DOHH2 (cell line): ENCODE results near the gene ZNF787.

Experiments
- H3F3A ChIP-seq: fragments of 200-600 bp; sonication (generic), shearing (Covaris generic); 2 replicates; pipeline ENCODE4 v1.6.0; 2016; ENCODE audit warnings: antibody characterized with exemption, mild to moderate bottlenecking; ENCODE audit not compliant: control insufficient read depth, insufficient read depth
- H3K27ac ChIP-seq: fragments of 200-600 bp; sonication (generic); 2 replicates; pipeline ENCODE4 v1.5.1; 2014; ENCODE audit warnings: low read depth, mild to moderate bottlenecking, low read length, moderate library complexity
- H3K27me3 ChIP-seq: fragments of 200-600 bp; sonication (generic); 2 replicates; pipeline ENCODE4 v1.6.1; 2014; ENCODE audit warnings: mild to moderate bottlenecking, low read length, mixed read lengths; ENCODE audit not compliant: control insufficient read depth
- H3K36me3 ChIP-seq: fragments of 200-600 bp; sonication (generic); 2 replicates; pipeline ENCODE4 v1.6.1; 2014; ENCODE audit warnings: mild to moderate bottlenecking, low read length, moderate library complexity, mixed read lengths; ENCODE audit not compliant: control insufficient read depth
- H3K4me1 ChIP-seq: fragments of 200-600 bp; sonication (generic); 2 replicates; pipeline ENCODE4 v1.6.1; 2014; ENCODE audit warnings: mild to moderate bottlenecking, low read length, mixed read lengths; ENCODE audit not compliant: control insufficient read depth
- H3K4me2 ChIP-seq: fragments of 200-600 bp; sonication (generic); 2 replicates; pipeline ENCODE4 v1.6.0; 2014; ENCODE audit warnings: mild to moderate bottlenecking, low read length, moderate library complexity
- H3K4me3 ChIP-seq: fragments of 200-600 bp; sonication (generic); 2 replicates; pipeline ENCODE4 v1.5.1; 2014; ENCODE audit warnings: mild to moderate bottlenecking, low read length, mixed read lengths
- H3K79me2 ChIP-seq: fragments of 200-600 bp; sonication (generic); 2 replicates; pipeline ENCODE4 v1.6.1; 2014; ENCODE audit warnings: mild to moderate bottlenecking, low read length, mixed read lengths; ENCODE audit not compliant: control insufficient read depth
- H3K9me2 ChIP-seq: fragments of 200-600 bp; sonication (generic); replicated peaks from 2 replicates; pipeline ENCODE4 v1.6.1; 2014; ENCODE audit warnings: mild to moderate bottlenecking, low read length, mixed read lengths; ENCODE audit not compliant: control insufficient read depth
- H3K9me3 ChIP-seq: fragments of 200-600 bp; sonication (generic); 2 replicates; pipeline ENCODE4 v1.6.1; 2014; ENCODE audit warnings: antibody characterized with exemption, low read length, mixed read lengths; ENCODE audit not compliant: control insufficient read depth, insufficient read depth
- H4K20me1 ChIP-seq: fragments of 200-600 bp; sonication (generic); 2 replicates; pipeline ENCODE4 v1.6.0; 2014; ENCODE audit warnings: low read depth, mild to moderate bottlenecking, antibody characterized with exemption, low read length, moderate library complexity; ENCODE audit not compliant: control insufficient read depth, insufficient read depth
- EZH2phosphoT487 ChIP-seq: fragments of 200-600 bp; sonication (generic); IDR thresholded peaks from 2 replicates; pipeline ENCODE4 v1.6.1; 2017; ENCODE audit warnings: borderline replicate concordance, mild to moderate bottlenecking, antibody characterized with exemption, low read length, moderate library complexity, mixed read lengths
- TF ChIP-seq, protein P1 (sequence below): fragments of 200-600 bp; sonication (generic); IDR thresholded peaks from one replicate; pipeline ENCODE4 v1.5.1; 2014; ENCODE audit warnings: antibody characterized with exemption, mild to moderate bottlenecking, low read depth, low read length; ENCODE audit not compliant: poor library complexity, severe bottlenecking

ZNF787 gene

DNA sequence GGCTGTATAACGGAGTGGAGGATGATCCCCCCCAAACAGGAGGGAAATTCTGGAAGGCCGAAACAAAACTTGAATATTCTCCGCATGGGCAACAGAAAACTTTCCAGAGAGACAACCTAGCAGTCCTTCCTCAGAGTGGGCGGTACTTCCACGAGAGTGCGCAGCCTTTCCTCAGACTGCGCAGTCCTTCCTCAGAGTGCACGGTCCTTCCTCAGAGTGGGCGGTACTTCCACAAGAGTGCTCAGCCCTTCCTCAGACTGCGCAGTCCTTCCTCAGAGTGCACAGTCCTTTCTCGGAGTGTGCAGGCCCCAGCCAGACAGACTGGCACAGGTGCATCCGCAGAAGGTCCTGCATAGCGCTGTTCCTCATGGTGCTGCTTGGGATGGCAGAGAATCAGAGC, 42.0 kb upstream of the ZNF787 start:
- H3K4me1 ChIP-seq = no peaks in the 10 kb centered on the region

DNA sequence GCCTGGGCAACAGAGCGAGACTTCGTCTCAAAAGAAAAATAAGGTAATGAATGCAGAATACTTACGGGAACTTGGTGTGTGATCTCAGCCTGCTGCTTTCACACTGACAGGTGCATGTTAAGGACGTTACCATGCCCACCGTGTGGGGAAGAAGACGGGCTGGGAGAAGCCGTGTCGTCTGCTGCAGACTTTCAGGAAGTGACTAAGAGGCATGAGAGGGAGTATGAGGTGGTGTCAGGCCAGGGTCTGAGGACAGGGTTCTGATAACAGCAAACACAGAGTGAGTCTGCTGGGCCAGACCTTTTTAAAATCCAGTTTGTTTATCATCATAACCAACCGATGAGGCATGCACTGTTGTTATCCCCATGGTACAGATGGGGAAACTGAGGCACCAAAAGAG, 41.2 kb upstream of the ZNF787 start:
- no peaks in the 10 kb centered on the region for H3K4me1 ChIP-seq
- no peak overlapping the region for H3K4me3 ChIP-seq
- no peaks in the 10 kb centered on the region for H3K27me3 ChIP-seq
- H4K20me1 ChIP-seq = no peaks in the 10 kb centered on the region
- H3K27ac ChIP-seq = no peak overlapping the region
- H3K36me3 ChIP-seq = peaks cover 9% of the 10 kb centered on the region; the same call in 1 of the 2 replicates
- H3K4me2 ChIP-seq = no peak overlapping the region
- H3K9me3 ChIP-seq = no peaks in the 10 kb centered on the region
- no peaks in the 10 kb centered on the region for H3K9me2 ChIP-seq
- H3K79me2 ChIP-seq = no peaks in the 10 kb centered on the region
- no peaks in the 10 kb centered on the region for H3F3A ChIP-seq
- TF ChIP-seq, protein P1, sequence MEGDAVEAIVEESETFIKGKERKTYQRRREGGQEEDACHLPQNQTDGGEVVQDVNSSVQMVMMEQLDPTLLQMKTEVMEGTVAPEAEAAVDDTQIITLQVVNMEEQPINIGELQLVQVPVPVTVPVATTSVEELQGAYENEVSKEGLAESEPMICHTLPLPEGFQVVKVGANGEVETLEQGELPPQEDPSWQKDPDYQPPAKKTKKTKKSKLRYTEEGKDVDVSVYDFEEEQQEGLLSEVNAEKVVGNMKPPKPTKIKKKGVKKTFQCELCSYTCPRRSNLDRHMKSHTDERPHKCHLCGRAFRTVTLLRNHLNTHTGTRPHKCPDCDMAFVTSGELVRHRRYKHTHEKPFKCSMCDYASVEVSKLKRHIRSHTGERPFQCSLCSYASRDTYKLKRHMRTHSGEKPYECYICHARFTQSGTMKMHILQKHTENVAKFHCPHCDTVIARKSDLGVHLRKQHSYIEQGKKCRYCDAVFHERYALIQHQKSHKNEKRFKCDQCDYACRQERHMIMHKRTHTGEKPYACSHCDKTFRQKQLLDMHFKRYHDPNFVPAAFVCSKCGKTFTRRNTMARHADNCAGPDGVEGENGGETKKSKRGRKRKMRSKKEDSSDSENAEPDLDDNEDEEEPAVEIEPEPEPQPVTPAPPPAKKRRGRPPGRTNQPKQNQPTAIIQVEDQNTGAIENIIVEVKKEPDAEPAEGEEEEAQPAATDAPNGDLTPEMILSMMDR = no peak
- no peak for TF ChIP-seq EZH2phosphoT487

More for the DNA sequence above, 42.0 kb upstream of the ZNF787 start:
- Histone ChIP-seq H3K79me2 (no peaks in the 10 kb centered on the region), H3K9me3 (no peaks in the 10 kb centered on the region), H4K20me1 (no peaks in the 10 kb centered on the region), H3K4me2 (no peak overlapping the region), H3K27ac (no peak overlapping the region), H3K9me2 (no peaks in the 10 kb centered on the region), H3K27me3 (no peaks in the 10 kb centered on the region), H3K4me3 (no peak overlapping the region), H3K36me3 (peaks cover 9% of the 10 kb centered on the region; the same call in 1 of the 2 replicates), H3F3A (no peaks in the 10 kb centered on the region)
- TF ChIP-seq, protein P1 = no peak
- no peak for TF ChIP-seq EZH2phosphoT487

DNA sequence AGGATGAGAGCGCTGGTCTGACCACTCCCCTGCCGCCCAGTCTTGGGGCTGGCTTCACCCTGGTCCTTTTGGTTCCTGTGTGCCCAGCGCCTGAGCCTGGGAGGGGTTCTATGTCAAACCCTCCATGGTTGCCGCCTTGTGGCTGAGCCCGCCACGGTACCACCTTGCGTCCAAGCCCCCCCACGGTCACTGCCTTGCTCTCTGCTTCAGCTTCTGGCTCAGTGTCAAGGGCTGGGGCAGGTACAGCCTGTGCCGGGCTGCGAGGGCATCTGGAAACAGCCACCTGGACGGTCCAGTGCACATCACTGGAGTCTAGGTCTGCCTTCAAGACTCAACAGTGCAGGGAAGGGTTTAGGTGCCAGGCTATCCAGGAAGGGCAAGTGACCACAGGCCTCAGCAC, 40.4 kb upstream of the ZNF787 start:
- TF ChIP-seq EZH2phosphoT487 = no peak
- TF ChIP-seq, protein P1 = no peak
- Histone ChIP-seq H3K4me3 (no peak overlapping the region), H3K36me3 (peaks cover 9% of the 10 kb centered on the region; the same call in 1 of the 2 replicates), H3F3A (no peaks in the 10 kb centered on the region), H3K4me1 (no peaks in the 10 kb centered on the region), H3K79me2 (no peaks in the 10 kb centered on the region), H3K4me2 (no peak overlapping the region), H3K27ac (no peak overlapping the region), H3K9me2 (no peaks in the 10 kb centered on the region), H3K9me3 (no peaks in the 10 kb centered on the region), H3K27me3 (no peaks in the 10 kb centered on the region), H4K20me1 (no peaks in the 10 kb centered on the region)
